Smooth muscle cell (in vitro differentiated cells): ENCODE measurements around the gene UBQLNL. TPM values are rescaled to one million over a fixed set of nuclear protein-coding genes. Genes with fewer than 3 reads are reported as not detected.

Source experiments
- DNase-seq: peaks from one replicate; lab custom pipeline; 2025; ENCODE audit not compliant: unreplicated experiment; lab: John Stamatoyannopoulos, UW
- H2AFZ ChIP-seq: fragments of 200-600 bp; sonication (generic); 2 replicates; pipeline ENCODE4 v1.6.0; 2016; ENCODE audit warnings: antibody characterized with exemption, low read depth, mild to moderate bottlenecking
- H3F3A ChIP-seq: fragments of 200-600 bp; sonication (generic); 2 replicates; pipeline ENCODE4 v1.6.0; 2017; ENCODE audit warnings: antibody characterized with exemption, low read depth
- H3K27ac ChIP-seq: fragments of 200-600 bp; sonication (generic); 2 replicates; pipeline ENCODE4 v1.5.1; 2016; ENCODE audit warnings: low read depth, mild to moderate bottlenecking
- H3K27me3 ChIP-seq: fragments of 200-600 bp; sonication (generic); 2 replicates; pipeline ENCODE4 v1.6.1; 2016; ENCODE audit warnings: low read depth, mild to moderate bottlenecking
- H3K36me3 ChIP-seq: fragments of 200-600 bp; sonication (generic); 2 replicates; pipeline ENCODE4 v1.5.1; 2016; ENCODE audit warnings: low read depth
- H3K4me1 ChIP-seq: fragments of 200-600 bp; sonication (generic); 2 replicates; pipeline ENCODE4 v1.5.1; 2016; ENCODE audit warnings: low read depth
- H3K4me2 ChIP-seq: fragments of 200-600 bp; sonication (generic); 2 replicates; pipeline ENCODE4 v1.6.0; 2016; ENCODE audit warnings: mild to moderate bottlenecking
- H3K4me3 ChIP-seq: fragments of 200-600 bp; sonication (generic); 2 replicates; pipeline ENCODE4 v1.5.1; 2016; ENCODE audit warnings: mild to moderate bottlenecking
- H3K79me2 ChIP-seq: fragments of 200-600 bp; sonication (generic); 2 replicates; pipeline ENCODE4 v1.6.0; 2016; ENCODE audit warnings: low read depth, mild to moderate bottlenecking
- H3K9ac ChIP-seq: fragments of 200-600 bp; sonication (generic); 2 replicates; pipeline ENCODE4 v1.6.0; 2016; ENCODE audit warnings: low read depth
- H3K9me3 ChIP-seq: fragments of 200-600 bp; sonication (generic); replicated peaks from 2 replicates; pipeline ENCODE4 v1.5.1; 2016; ENCODE audit warnings: low read depth
- H4K20me1 ChIP-seq: fragments of 200-600 bp; sonication (generic); 2 replicates; pipeline ENCODE4 v1.6.0; 2016; ENCODE audit warnings: low read depth
- CTCF ChIP-seq: fragments of 200-600 bp; sonication (generic); IDR thresholded peaks from 2 replicates; pipeline ENCODE4 v1.5.1; 2017; ENCODE audit warnings: borderline replicate concordance, mild to moderate bottlenecking, antibody characterized with exemption; ENCODE audit not compliant: insufficient read depth, poor library complexity, severe bottlenecking
- WGBS: methylation state at CpG from one replicate; pipeline ENCODE4 v1.1.7; 2016; ENCODE audit warnings: low lambda C conversion rate; 5-methylcytosine and 5-hydroxymethylcytosine counted together
- polyA plus RNA-seq: library from polyadenylated mRNA; unstranded; fragments of >200 nt; fragmentation: Nextera tagmentation; extraction: Ambion mirVana; gene quantifications from 2 replicates; pipeline ENCODE4 v1.2.1, GENCODE V29; 2016
- total RNA-seq: library from RNA; depleted of rRNA; stranded (reverse); fragments of >200 nt; gene quantifications from 2 replicates; pipeline ENCODE4 v1.2.3, GENCODE V29; 2014

Gene UBQLNL
- total and polyA plus RNA-seq, 2 experiments from 2014 or later, result 0.58 TPM; not detected in 1

GRCh38 chr11:5547982-5548381 lies 31.5 kb upstream of the UBQLNL start:
- Histone ChIP-seq H3K27me3 (peaks cover 3% of the 10 kb centered on the region), H3K79me2 (no peaks in the 10 kb centered on the region), H3K9me3 (no peaks in the 10 kb centered on the region), H3K4me2 (no peak overlapping the region), H3K9ac (no peak overlapping the region), H4K20me1 (no peaks in the 10 kb centered on the region), H3K27ac (no peak overlapping the region), H3F3A (no peaks in the 10 kb centered on the region), H3K4me3 (no peak overlapping the region), H3K36me3 (no peaks in the 10 kb centered on the region), H2AFZ (no peak overlapping the region), H3K4me1 (no peaks in the 10 kb centered on the region)
- no peak for TF ChIP-seq CTCF
- 95% methylated on average over 1 of the region's 1 CpG for WGBS
- no peak for DNase-seq

GRCh38 chr11:5546457-5546856 lies 30.0 kb upstream of the UBQLNL start:
- Histone ChIP-seq H2AFZ (no peak overlapping the region), H3K27ac (no peak overlapping the region), H3K9ac (no peak overlapping the region), H3F3A (no peaks in the 10 kb centered on the region), H3K36me3 (no peaks in the 10 kb centered on the region), H3K27me3 (peaks cover 3% of the 10 kb centered on the region), H3K4me3 (no peak overlapping the region), H3K9me3 (no peaks in the 10 kb centered on the region), H4K20me1 (no peaks in the 10 kb centered on the region), H3K4me1 (no peaks in the 10 kb centered on the region), H3K79me2 (no peaks in the 10 kb centered on the region), H3K4me2 (no peak overlapping the region)
- no peak for TF ChIP-seq CTCF
- WGBS, result 75% methylated on average over 3 of the region's 3 CpGs
- DNase-seq, result no peak

GRCh38 chr11:5541427-5541826 lies 24.9 kb upstream of the UBQLNL start:
- H3K27ac ChIP-seq, result no peak overlapping the region
- no peak for DNase-seq
- H3K4me3 ChIP-seq, result no peak overlapping the region
- no peaks in the 10 kb centered on the region for H3F3A ChIP-seq
- no peaks in the 10 kb centered on the region for H4K20me1 ChIP-seq
- H3K36me3 ChIP-seq, result no peaks in the 10 kb centered on the region
- peaks cover 3% of the 10 kb centered on the region for H3K27me3 ChIP-seq
- no peak for TF ChIP-seq CTCF
- H3K4me1 ChIP-seq, result no peaks in the 10 kb centered on the region
- H2AFZ ChIP-seq, result no peak overlapping the region
- WGBS, result 35% methylated on average over 1 of the region's 1 CpG
- H3K9me3 ChIP-seq, result no peaks in the 10 kb centered on the region
- H3K4me2 ChIP-seq, result no peak overlapping the region
- H3K9ac ChIP-seq, result no peak overlapping the region
- no peaks in the 10 kb centered on the region for H3K79me2 ChIP-seq

GRCh38 chr11:5536482-5536881 lies 20.0 kb upstream of the UBQLNL start:
- no peaks in the 10 kb centered on the region for H3F3A ChIP-seq
- no peaks in the 10 kb centered on the region for H3K4me1 ChIP-seq
- no peaks in the 10 kb centered on the region for H4K20me1 ChIP-seq
- DNase-seq, result no peak
- H3K4me2 ChIP-seq, result no peak overlapping the region
- H3K27me3 ChIP-seq, result no peaks in the 10 kb centered on the region
- no peaks in the 10 kb centered on the region for H3K79me2 ChIP-seq
- TF ChIP-seq CTCF, result no peak
- no peak overlapping the region for H3K4me3 ChIP-seq
- H3K9me3 ChIP-seq, result no peaks in the 10 kb centered on the region
- no peaks in the 10 kb centered on the region for H3K36me3 ChIP-seq
- H2AFZ ChIP-seq, result no peak overlapping the region
- no peak overlapping the region for H3K27ac ChIP-seq
- H3K9ac ChIP-seq, result no peak overlapping the region
